Measurements from ENCODE around the gene ST7. TPM values are rescaled to one million over a fixed set of nuclear protein-coding genes. Genes with fewer than 3 reads are reported as not detected.

Gene ST7
- total RNA-seq, 1 donor from 2014 or later = 8.3 TPM

DNA sequence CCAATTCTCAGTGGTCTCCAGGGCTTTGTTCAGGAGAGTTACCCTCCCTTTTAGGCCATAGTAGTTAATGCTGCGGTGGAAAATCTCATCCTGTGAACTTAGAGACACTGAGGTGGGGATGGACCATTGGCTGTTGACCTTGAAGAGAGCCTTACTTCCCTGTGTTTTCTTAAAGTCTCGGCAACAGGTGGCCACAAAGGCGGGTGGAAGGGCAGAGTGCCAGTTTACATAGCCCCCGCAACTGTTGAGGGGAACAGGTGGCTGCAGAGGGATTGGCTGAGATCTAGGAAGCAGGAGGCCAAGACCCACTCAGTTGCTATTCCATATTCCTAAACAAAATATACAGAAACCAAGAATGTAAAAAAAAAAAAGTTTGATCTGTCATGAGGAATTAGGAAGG lies 160.6 kb downstream of the ST7 start:
- Mint-ChIP-seq H3K4me1 (peaks cover 15% of the 10 kb centered on the region), H3K9me3 (peaks cover 3% of the 10 kb centered on the region), H3K27ac (no peak overlapping the region), H3K4me3 (no peak overlapping the region), H3K36me3 (ENCODE audit: low read depth) (no peaks in the 10 kb centered on the region), H3K27me3 (no peaks in the 10 kb centered on the region)
- POLR2A ChIA-PET = no interaction called here
- DNase-seq (no peak), ATAC-seq (ENCODE audit: low read depth) (no peak)
- CTCF ChIA-PET = no interaction called here
- TF ChIP-seq CTCF (IDR thresholded peaks at IDR 0.05) = no peak
- intact Hi-C loops (cut with micrococcal nuclease) = loop anchor here (10.0 kb wide), 1 partner anchor 1071 kb away; the partner anchor contains the start of gene LSM8

GRCh38 chr7:117114272-117114671 lies 161.0 kb downstream of the ST7 start:
- TF ChIP-seq CTCF (IDR thresholded peaks at IDR 0.05) = no peak
- ATAC-seq (ENCODE audit: low read depth) (no peak), DNase-seq (no peak)
- H3K36me3 Mint-ChIP-seq (ENCODE audit: low read depth) = no peaks in the 10 kb centered on the region
- no peaks in the 10 kb centered on the region for H3K9me3 Mint-ChIP-seq
- intact Hi-C loops (cut with micrococcal nuclease) = loop anchor here (10.0 kb wide), 1 partner anchor 1071 kb away; the partner anchor contains the start of gene LSM8
- H3K27me3 Mint-ChIP-seq = no peaks in the 10 kb centered on the region
- ChIA-PET CTCF (interaction anchor here (1.0 kb wide), 1 partner anchor 13 kb away, joined by 3 read pairs; no protein-coding TSS in a partner anchor), POLR2A (no interaction called here)
- H3K4me1 Mint-ChIP-seq = peaks cover 15% of the 10 kb centered on the region
- H3K4me3 Mint-ChIP-seq = no peak overlapping the region
- no peak overlapping the region for H3K27ac Mint-ChIP-seq

DNA sequence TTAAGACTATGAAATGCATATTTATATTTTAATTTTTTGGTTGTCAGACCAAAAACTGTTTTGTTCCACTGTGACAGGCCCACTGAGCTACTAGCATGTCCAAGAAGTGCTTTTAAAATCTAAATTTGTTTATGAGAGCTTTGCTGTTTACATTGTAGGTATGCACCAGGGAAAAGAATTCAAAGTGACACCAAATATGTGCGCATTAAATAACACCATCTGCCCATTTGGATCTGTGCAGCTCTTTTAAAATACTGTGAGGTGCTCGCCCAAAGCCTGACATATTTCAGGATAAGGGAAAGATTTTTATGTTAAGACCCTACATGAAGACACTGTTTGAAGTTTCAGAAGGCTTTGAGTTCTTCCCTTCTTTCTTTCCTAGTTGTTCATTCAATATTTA lies 162.9 kb downstream of the ST7 start:
- CTCF ChIA-PET = interaction anchor here (1.0 to 13.2 kb wide), 3 partner anchors 23 to 129 kb away, joined by 3 to 225 read pairs (median 3); no protein-coding TSS in a partner anchor
- Mint-ChIP-seq H3K36me3 (ENCODE audit: low read depth) (no peaks in the 10 kb centered on the region), H3K4me3 (no peak overlapping the region), H3K4me1 (peaks cover 3% of the 10 kb centered on the region), H3K27ac (no peak overlapping the region), H3K27me3 (no peaks in the 10 kb centered on the region), H3K9me3 (no peaks in the 10 kb centered on the region)
- DNase-seq = no peak
- no peak for TF ChIP-seq CTCF (IDR thresholded peaks at IDR 0.05)
- no peak for ATAC-seq (ENCODE audit: low read depth)
- POLR2A ChIA-PET = interaction anchor here (0.7 kb wide), 1 partner anchor 106 kb away, joined by 3 read pairs; no protein-coding TSS in a partner anchor
- intact Hi-C loops (cut with micrococcal nuclease) = loop anchor here (5.0 to 10.0 kb wide), 2 partner anchors 444 to 1069 kb away; partner anchors contain the start of genes LSM8 and MET

GRCh38 chr7:117117172-117117571 lies 163.9 kb downstream of the ST7 start:
- no peak for TF ChIP-seq CTCF (IDR thresholded peaks at IDR 0.05)
- intact Hi-C loops (cut with micrococcal nuclease) = loop anchor here (5.0 to 10.0 kb wide), 2 partner anchors 445 to 1068 kb away; partner anchors contain the start of genes LSM8 and MET
- ATAC-seq (ENCODE audit: low read depth) (no peak), DNase-seq (no peak)
- ChIA-PET CTCF (interaction anchor here (0.6 to 13.2 kb wide), 3 partner anchors 24 to 186 kb away, joined by 3 to 225 read pairs (median 3); no protein-coding TSS in a partner anchor), POLR2A (no interaction called here)
- H3K4me3 Mint-ChIP-seq = no peak overlapping the region
- no peaks in the 10 kb centered on the region for H3K27me3 Mint-ChIP-seq
- H3K4me1 Mint-ChIP-seq = peaks cover 3% of the 10 kb centered on the region
- H3K27ac Mint-ChIP-seq = no peak overlapping the region
- H3K9me3 Mint-ChIP-seq = no peaks in the 10 kb centered on the region
- no peaks in the 10 kb centered on the region for H3K36me3 Mint-ChIP-seq (ENCODE audit: low read depth)

DNA sequence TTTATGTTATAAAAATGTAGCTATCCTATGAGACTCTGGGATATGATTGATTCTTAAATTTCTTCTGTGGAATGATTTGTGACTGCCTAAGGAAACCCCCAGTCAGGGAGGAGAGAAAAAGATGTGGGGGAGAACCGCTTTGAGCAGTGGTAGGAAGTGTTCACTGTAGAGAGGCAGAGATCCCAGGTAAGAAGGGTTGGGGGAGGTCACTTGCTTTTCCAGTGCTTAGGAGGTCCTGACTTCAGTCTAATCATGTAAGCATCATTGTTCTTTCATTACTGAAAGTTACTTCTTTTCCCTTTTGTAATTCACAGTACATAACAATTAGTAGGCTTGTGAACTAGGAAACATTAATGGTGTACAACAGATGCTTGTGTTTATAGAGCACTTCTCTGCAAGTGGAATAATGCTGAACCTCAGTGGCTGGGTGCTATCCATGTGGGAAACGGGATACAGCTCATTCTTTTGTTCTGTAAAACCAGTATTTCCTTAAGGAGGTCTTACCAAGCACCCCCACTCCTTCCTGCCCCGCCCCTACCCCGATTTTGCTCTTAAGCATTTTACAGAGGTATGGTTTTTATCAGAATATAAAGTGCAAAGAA lies 165.4 kb downstream of the ST7 start:
- Mint-ChIP-seq H3K4me3 (no peak overlapping the region), H3K27me3 (no peaks in the 10 kb centered on the region), H3K9me3 (no peaks in the 10 kb centered on the region), H3K27ac (no peak overlapping the region), H3K36me3 (ENCODE audit: low read depth) (no peaks in the 10 kb centered on the region), H3K4me1 (no peaks in the 10 kb centered on the region)
- ATAC-seq (ENCODE audit: low read depth) (no peak), DNase-seq (no peak)
- intact Hi-C loops (cut with micrococcal nuclease) = loop anchor here (1.0 to 10.0 kb wide), 5 partner anchors 130 to 1066 kb away; partner anchors contain the start of genes LSM8 and MET
- ChIA-PET CTCF (interaction anchor here (1.2 to 13.2 kb wide), 4 partner anchors 105 to 188 kb away, joined by 3 to 225 read pairs (median 8); no protein-coding TSS in a partner anchor), POLR2A (no interaction called here)
- TF ChIP-seq CTCF (IDR thresholded peaks at IDR 0.05) = no peak
